ENCODE measurements around the gene ZSCAN5A. TPM values are rescaled to one million over a fixed set of nuclear protein-coding genes. Genes with fewer than 3 reads are reported as not detected.

ZSCAN5A gene
- total and polyA plus RNA-seq, 2 of the 13 experiments (the other 11 are each of a cell fraction or from before 2014, with no cell fraction given), result 9.5 to 17.8 TPM

- Histone ChIP-seq H3K79me2 (ENCODE audit: insufficient read depth, low read length) (no peaks in the 10 kb centered on the region), H3K4me2 (ENCODE audit: low read depth, low read length) (no peak overlapping the region), H3K4me1 (ENCODE audit: insufficient read depth, low read length) (peaks cover 36% of the 10 kb centered on the region), H3K4me3 (replicated peaks in 1 of 3; ENCODE audit: insufficient read depth in 1 of 3, low read depth in 2 of 3, low read length in 3 of 3) (no peak overlapping the region), H3K9ac (ENCODE audit: insufficient read depth, low read depth, low read length) (no peak overlapping the region), H4K20me1 (ENCODE audit: insufficient read depth, low read length) (no peaks in the 10 kb centered on the region), H2AFZ (ENCODE audit: low read length) (no peak overlapping the region), H3K27me3 (ENCODE audit: control insufficient read depth in 1 of 2, insufficient read depth in 2 of 2, low read length in 2 of 2) (no peaks in the 10 kb centered on the region; a peak in 2 of 5 replicates), H3K27ac (ENCODE audit: extremely low read length, insufficient read depth, low read length) (no peak overlapping the region), H3K36me3 (replicated peaks in 1 of 2; ENCODE audit: control insufficient read depth in 1 of 2, insufficient read depth in 2 of 2, low read length in 2 of 2) (no peaks in the 10 kb centered on the region), H3K9me3 (ENCODE audit: low read length) (no peaks in the 10 kb centered on the region)
- no peak for TF ChIP-seq GMEB1 (CRISPR knock-in tag; IDR thresholded peaks at IDR 0.05; ENCODE audit: borderline replicate concordance)
- TF ChIP-seq ZNF260 (CRISPR knock-in tag; IDR thresholded peaks at IDR 0.05; ENCODE audit: borderline replicate concordance, low read depth), result no peak
- TF ChIP-seq JUN (CRISPR knock-in tag; IDR thresholded peaks at IDR 0.05), result no peak
- TF ChIP-seq THAP8 (CRISPR knock-in tag; IDR thresholded peaks at IDR 0.05; ENCODE audit: borderline replicate concordance), result no peak
- TF ChIP-seq ZNF773 (CRISPR knock-in tag; IDR thresholded peaks at IDR 0.05; ENCODE audit: borderline replicate concordance), result no peak
- TF ChIP-seq SRSF4 (IDR thresholded peaks at IDR 0.05; ENCODE audit: low read depth, low read length, poor library complexity, severe bottlenecking), result no peak
- no peak for TF ChIP-seq HDAC6 (IDR thresholded peaks at IDR 0.05; ENCODE audit: low read depth, low read length)
- TF ChIP-seq ZBTB40 (IDR thresholded peaks at IDR 0.05), result no peak
- TF ChIP-seq ZBTB40 (CRISPR knock-in tag; IDR thresholded peaks at IDR 0.05), result no peak
- no peak for TF ChIP-seq SSRP1 (CRISPR knock-in tag; IDR thresholded peaks at IDR 0.05)
- no peak for TF ChIP-seq ZNF737 (CRISPR knock-in tag; IDR thresholded peaks at IDR 0.05; ENCODE audit: borderline replicate concordance)
- in situ Hi-C loops (cut with HindIII; ENCODE audit: extremely low pct_ligation_motif_present, low pct_unique_long_range_greater_than_20kb), result loop anchor here (10.0 kb wide), 1 partner anchor 245 kb away; no protein-coding TSS in a partner anchor
- DNase-seq (ENCODE audit: low spot score), result no peak
- ChIA-PET POLR2A (no interaction called here), CTCF (ENCODE audit: low intra/inter-chr PET ratio, low total read pairs) (no interaction called here)
- BruUV-seq (replicated peaks), result no TSS peak
- intact Hi-C loops (cut with micrococcal nuclease; ENCODE audit: unreplicated experiment), result loop anchor here (5.0 kb wide), 1 partner anchor 198 kb away; the partner anchor contains the start of gene ZNF787
- 60% methylated on average over 3 of the region's 3 CpGs for WGBS (ENCODE audit: low lambda C conversion rate)
- FAIRE-seq, result no peak
- ATAC-seq, result no peak
Measured at GRCh38 chr19:56319991-56320390, 5.4 kb upstream of the ZSCAN5A start.

All from HepG2 (cell line).